DMS53 treated with DMSO at 0.1 percent for 48 hours (cell line): ENCODE data around the gene WDR74.
"Not testable (repeated sequence)": the region's sequence is repeated elsewhere in the genome, so short reads cannot be mapped to it uniquely, and the experiment has no call there.

Source experiments
- DNase-seq: peaks from one replicate; lab custom pipeline; 2025; ENCODE audit not compliant: unreplicated experiment; lab: John Stamatoyannopoulos, UW

Gene WDR74

DNA sequence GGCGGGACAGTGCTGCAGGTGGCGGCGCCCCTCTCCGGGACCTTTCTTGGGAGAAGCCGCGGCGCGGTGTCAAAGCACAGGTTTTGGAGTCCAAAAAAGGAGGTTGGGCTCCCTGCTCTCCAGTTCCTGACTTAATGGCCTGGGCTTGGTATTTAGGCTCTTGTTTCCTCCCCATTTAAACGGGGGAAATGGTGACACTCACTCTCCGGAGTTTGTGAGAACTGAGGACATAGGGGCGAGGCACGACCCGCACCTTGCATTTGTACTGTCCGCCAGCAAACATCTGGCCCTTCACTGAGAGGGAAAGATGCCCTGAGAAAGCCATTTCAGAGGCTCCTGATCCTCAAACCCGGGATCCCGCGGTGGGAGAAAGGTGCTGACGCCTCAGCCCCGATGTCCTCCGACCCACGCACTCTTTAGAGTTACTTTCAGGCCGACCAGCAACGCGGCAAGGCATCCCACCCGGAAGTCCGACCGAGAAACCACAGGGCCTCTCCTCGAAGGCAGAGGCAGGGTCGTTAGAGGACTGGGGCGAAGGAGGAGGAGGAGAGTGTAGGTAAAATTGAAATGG lies 2.9 kb upstream of the WDR74 start:
- no peak for DNase-seq

DNA sequence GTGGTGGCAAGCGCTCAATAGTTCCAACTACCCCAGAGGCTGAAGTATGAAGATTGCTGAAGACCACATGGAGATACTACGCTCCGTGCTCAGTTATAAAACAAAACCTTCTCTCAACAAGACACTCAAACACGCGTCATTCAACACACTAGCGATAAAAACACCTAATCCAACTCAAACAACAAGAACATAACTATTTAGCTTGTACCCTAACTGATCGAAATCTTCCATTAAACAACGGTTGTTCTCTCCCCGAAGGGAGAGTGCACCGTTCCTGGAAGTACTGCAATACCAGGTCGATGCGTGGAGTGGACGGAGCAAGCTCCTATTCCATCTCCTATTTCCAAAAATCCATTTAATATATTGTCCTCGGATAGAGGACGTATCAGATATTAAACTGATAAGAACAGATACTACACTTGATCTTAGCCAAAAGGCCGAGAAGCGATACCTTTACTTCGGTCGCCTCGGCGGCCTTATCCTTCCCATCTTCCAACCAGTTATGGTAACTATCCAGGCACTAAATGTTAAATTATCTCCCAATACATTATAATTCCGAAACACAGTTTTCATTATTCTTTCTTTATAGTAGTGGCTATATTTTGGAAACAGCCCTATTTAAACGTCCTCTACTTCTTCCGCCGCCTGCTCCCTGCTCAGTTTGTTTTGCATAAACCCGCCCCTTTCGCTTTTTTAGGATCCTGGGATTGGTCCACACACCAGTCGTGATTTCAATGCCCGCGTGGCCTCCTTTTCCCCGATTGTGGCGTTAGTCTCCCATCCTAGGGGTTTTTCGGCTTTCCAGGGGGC lies 2.2 kb upstream of the WDR74 start:
- peak; percentile 95 for DNase-seq

DNA sequence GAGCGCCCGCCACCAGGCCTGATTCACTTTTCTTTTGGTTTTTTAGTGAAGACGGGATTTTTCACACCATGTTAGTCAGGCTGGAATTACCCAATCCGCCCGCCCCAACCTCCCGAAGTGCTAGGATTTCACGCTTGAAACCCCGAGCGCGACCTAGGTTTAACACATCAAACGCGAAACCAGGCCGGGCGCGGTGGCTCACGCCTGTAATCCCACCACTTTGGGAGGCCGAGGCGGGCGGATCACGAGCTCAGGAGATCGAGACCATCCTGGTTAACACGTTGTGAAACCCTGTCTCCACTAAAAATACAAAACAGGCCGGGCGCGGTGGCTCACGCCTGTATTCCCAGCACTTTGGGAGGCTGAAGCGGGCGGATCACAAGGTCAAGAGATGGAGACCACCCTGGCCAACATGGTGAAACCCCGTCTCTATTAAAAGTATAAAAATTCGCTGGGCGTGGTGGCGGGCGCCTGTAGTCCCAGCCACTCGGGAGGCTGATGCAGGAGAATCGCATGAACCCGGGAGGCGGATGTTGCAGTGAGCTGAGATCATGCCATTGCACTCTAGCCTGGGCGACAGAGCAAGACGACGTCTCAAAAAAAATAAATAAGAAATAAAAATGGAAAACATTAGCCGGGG lies 1.5 kb upstream of the WDR74 start:
- peak; percentile 65 for DNase-seq

DNA sequence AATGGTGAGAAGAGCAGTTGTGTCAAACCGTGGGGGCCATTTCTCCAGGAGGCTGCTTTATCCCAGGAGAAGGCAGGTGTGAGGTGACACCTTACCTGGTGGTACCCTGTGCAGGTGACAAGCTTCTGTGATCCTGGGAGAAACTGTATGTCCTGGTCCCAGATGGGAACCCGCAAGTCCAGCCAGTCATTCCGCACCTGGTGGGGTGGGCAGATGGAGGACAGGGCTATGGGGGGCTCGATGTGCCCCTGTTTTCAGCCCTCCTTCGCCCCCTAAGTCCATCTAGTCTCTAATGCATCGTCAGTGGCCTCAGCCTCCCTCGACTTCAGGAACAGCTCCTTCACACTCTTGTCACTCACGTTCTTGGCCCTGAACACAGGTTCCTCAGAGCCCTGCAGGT lies 4.1 kb downstream of the WDR74 start:
- no peak for DNase-seq

DNA sequence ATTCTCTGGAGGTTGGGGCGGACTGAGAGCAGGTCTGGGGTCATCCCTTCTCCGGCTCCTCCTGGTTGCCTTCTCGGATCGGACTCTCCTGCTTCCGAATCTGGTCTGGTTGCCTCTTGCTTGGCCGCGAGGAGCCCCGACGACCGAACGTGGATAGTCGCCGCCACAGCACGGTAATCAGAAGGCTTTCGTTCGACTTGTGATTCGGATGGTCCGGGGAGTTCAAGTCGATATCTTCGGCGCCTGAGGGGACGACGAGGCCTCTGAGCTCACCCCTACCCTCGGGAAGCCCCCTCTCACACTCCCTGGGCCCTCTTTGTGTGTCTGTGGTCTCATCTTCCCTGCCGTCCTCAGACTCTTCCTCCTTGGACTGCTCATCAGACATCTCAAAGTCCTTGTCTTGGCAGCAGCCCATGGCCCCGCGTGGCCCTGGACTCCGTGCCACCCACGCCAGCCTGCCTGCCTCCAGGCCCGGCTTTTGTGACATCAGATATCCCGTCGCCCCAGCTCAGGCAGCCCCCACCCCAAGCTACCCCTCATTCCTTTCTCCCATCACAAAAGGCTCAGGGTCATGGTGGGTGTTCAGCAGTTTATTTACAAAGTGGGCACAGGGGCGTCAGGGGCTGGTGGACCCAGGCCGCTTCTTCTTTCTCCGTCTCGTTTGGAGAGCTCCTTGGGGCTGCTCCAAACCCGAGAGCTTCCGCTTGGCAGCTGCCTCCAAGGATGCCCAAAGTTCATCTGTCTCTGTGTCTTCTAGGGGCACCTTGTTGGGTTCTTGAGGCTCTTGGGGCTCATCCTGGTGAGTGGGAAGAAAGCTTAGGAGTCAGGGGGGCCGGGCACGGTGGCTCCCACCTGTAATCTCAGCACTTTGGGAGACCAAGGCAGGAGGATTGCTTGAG lies 6.8 kb downstream of the WDR74 start, which contains the start of gene TEX54:
Gene TEX54, minus strand, starts transcription at position 506 of the 899 bp plus-strand sequence.
- DNase-seq = no peak

DNA sequence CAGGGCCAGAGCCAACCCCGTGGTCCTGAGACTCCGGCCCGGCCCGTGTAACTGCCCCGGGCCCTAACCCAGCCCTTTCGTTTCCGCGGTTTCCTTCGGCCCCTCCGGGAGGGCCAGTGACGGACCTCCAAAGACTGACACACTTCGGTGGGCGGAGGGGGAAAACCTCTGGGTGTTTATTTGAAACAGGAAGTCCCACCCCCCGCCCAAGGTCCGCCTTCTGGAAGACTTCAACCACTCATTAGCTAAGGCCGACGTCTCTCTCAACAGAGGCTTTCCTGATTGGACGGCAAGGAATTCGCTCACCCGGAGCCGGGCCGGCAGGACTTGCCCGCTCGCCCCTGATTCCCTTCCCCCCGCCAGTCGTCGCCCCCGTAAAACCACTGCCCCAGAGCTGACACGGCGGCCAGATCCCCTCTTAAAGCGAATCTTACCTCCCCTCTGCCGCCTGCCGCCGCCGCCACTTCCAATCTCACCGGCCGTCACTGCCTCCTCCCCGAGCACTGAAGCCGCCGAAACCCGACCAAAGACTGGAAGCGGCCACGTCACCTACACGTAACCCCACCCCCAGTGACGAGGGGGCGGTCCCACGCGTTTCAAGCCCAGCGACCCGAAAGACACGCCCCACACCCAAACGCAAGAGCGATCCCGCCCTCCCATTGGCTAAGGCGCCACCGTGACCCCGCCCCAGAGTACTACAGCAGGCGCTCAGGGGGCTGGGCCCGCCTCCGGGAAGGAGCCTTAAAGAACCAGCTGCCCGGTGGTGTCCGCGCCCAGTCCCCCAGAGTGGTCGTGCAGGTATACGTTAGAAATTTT lies 7.7 kb downstream of the WDR74 start, which contains the start of gene STX5:
Gene STX5, minus strand, starts transcription at position 532 of the 816 bp plus-strand sequence. CDS start 808 bp downstream, outside the sequence.
- DNase-seq = peak; percentile 94

DNA sequence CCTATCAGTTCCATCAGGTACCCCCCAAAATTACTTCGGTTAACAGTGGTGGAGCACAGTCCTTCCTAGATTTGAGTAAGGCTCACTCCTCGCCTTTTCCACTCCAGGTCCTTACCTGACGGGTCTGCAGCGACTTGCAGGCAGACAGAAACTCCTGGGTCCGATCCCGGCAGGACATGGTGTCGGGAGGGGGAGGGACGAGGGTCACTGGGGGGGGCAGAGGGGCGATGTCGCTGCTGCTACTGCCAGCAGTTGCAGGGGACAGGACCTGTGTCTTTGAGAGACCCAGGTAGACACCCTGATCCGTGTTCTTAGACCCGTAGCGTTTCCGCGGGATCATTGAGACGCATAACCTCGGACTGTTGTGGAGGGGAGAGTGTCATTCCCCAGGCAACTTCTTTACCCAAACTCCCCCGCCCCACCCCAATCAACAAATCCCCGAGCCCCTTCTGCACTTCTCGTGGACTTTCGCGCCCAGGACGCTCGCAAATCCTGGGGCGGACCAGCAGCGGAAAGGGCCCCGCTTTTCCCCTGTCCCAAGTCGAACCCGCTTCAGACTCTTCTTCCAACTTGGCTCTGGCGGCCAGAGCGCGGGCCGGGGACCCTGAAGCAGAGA lies 8.4 kb downstream of the WDR74 start:
- no peak for DNase-seq

DNA sequence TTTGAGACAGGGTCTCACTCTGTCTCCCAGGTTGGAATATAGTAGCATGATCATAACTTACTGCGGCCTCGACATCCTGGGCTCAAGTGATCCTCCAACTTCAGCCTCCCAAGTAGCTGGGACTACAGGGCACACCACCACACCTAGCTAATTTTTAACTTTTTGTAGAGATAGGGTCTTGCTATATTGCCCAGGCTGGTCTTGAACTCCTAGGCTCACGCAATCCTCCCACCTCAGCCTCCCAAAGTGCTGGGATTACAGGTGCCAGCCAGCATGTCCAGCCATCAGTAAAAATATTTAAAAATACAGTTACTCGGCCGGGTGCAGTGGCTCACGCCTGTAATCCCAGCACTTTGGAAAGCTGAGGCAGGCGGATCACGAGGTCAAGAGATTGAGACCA lies 11.3 kb downstream of the WDR74 start:
- not testable (repeated sequence) for DNase-seq

DNA sequence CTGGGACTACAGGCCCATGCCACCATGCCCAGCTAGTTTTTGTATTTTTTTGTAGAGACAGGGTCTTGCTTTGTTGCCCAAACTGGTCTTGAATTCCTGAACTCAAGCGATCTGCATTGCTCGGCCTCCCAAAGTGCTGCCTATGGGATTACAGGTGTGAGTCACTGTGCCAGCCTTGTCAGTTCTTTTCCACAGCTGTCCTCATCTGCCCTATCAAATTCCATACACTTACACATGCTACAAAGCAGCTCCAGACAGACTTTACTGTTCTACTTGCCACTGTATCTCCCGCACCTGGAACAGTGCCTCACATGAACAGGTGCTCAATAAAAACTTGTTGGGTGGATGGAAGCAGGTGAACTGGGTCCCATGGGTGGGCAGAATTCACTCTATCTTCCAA lies 15.7 kb downstream of the WDR74 start:
- no peak for DNase-seq

DNA sequence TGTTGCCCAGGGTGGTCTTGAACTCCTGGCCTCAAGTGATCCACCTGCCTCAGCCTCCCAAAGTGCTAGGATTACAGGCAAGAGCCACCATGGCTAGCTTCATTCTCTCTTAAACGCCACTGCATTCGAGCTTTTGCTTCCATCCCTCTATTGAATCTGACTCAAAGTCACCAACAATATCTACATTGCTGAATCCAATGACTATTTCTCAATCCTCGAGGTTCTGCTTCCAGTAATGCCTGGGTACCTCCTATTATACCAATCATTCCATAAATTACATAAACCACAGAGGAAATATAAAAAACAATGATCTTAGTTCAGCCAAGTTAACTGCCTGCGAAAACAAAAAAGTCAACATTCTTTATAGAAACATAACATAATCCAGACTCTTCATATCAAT lies 22.3 kb downstream of the WDR74 start:
- DNase-seq = no peak

DNA sequence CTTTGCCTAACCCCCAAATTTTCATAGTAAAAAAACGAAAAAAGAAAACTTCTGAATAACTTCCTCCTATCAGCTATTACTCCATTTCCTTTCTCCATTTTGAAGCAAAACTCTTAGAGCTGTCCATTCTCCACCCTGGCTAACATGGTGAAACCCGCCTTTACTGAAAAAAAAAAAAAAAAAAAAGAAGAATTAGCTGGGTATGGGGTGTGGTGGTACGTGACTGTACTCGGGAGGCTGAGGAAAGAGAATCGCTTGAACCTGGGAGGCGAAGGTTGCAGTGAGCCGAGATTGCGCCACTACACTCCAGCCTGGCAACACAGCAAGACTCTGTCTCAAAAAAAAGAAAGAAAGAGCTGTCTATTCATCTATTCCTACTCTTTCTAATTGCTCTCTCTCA lies 22.8 kb downstream of the WDR74 start:
- no peak for DNase-seq

DNA sequence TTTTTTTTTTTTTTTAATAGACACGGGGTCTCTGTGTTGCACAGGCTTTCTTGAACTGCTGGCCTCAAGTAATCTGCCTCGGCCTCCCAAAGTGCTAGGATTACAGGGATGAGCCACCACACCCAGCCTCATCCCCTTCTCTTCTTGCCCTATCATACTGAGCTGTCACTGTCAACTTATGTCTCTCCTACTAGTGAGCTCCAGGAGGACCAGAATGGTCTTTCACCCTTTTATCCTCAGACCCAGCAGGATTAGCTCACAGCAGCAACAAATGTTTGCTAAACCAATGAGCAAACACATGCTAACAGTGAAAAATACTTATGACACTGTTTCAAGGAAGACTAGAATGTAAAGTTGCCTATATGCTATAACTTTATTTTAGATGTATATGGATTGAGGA lies 27.7 kb downstream of the WDR74 start:
- DNase-seq = no peak

DNA sequence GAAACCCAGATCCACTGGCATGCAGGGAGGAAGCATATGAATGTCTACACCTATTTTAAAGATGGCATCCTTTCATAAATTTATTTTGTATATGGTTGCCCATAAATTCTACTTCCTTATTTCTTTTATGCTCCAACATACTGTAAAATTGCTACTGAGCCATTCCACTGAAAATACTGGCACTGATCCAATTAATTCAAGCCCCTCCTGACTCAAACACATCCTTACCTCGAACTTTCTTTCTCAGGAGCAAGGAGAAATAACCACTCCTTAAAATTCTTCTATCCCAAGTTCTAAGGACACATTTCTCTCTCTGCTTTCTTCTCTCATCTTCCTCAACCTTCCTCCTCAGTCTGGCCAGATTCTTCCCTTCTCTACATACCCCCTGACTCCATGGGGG lies 28.6 kb downstream of the WDR74 start:
- DNase-seq = no peak

DNA sequence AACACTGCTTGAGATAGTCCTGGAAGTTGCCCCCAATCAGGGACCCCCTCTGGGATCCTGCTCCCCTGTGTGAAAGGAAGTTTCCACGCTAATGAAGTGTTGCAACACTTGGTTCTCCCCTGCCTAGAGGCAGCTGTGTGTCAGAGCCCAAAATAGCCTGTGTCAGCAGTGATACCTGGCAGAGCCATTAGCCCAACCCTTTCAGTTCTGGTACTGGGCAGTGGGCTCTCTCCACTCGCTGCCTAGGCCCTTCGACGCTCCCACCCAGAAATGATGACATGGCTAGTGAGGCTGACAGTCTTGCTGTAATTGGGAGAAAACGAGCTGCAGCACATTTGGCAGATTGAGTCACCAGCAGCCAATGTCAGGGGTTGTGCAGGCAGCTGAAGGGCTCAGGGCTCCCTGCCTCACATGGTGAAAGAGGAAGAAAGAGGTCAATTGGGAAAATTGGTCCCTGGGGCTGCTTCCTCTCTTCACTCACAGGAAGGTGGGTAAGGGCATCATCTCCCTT lies 32.7 kb downstream of the WDR74 start:
- no peak for DNase-seq

DNA sequence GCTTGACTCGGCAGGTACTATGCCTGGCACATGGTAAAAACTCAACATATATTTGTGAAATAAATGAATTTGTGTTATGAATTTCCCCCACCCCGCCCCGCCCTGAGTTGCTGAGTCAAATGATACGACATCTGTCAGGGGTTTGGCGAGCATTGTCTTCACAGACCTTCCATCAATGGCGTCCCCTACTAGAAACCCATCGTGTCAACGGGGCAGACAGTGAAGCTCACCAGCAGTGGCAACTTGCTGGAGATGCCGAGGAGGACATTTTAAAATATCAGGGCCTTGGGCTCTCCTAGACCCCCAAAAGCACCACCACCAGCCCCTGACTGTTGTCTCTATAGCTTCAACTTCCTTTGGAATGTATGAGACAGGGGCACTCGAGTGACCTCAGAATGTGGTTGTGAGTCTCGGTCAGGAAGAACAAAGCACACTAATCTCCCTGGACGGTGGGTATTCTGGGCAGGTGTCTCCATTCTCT lies 33.4 kb downstream of the WDR74 start:
- no peak for DNase-seq

DNA sequence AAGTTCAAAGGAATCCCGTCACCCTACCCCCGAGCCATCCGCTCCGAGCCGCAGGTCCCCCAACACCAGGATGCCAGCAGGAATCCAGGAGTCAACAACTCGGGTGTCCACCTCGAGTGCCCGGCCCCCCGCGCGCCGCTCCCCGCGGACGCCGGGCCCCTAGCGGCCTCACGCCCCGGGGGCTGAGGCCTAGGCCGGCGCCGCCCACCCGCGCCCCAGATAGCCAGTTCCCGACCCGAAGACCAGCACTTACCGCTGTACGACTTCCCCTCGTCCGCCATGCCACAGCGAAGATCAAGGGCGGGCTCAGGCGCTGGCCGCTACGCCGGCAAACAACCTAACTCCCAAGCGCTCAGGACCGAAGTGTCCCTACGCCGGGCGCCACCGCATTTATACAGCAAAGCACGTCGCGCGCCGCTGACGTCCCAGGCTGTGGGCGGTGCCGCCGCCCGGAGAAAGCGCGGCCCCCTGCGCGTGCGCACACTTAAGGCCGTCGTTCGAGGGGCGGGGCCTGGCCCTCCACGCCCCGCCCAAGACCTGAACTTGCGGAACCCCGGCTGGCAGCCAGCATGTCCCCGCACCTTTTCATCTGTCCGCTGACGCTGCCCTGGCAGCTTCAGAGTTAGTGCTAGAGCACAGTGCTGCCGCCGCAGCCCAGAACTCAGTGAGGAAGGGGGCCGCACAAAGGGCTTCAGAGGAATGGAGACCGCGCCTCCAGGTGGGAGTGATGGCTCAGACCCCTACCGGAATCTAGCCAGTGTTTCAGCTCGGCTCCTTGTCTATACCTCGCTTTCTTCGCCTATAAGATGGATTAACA lies 34.1 kb downstream of the WDR74 start, which contains the start of gene NXF1:
Gene NXF1, minus strand, starts transcription at position 365 of the 817 bp plus-strand sequence. Its CDS starts 84 bp downstream, at position 281.
- DNase-seq = peak; percentile 94

DNA sequence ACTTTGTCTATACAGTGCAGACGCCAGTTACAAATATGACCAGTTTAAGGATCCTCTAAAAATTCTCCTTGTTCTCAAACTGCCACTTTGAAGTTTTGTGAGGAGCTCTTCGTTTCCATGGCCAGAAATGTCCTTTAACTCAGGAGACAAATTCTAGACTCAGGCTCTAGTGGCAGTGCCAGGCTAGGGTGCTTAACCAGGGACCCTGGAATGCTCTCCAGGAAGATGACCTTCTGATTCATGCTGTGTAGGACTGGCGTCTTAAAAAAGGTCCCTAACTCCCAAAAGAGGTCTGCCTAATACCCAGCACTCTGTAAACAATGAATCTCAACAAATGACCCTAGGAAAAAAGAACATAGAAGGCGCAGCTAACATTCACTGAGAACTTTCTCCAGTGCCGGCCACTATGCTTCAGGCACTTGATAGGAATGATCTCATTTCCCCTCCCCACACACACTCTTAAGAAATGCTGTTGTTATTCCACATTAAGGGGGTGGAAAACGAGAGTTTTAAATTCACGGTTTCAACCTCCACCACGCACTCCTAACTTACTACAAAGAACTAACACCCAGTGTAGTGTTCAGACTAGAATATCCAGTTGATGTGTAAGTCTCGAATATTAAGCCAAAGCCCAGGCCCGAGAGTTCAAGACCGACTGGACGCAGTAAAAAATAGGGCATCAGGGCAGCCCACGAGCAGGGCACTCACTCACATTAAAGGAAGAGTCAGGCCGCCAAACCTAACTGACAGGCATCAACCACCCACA lies 34.9 kb downstream of the WDR74 start:
- DNase-seq = peak; percentile 29

DNA sequence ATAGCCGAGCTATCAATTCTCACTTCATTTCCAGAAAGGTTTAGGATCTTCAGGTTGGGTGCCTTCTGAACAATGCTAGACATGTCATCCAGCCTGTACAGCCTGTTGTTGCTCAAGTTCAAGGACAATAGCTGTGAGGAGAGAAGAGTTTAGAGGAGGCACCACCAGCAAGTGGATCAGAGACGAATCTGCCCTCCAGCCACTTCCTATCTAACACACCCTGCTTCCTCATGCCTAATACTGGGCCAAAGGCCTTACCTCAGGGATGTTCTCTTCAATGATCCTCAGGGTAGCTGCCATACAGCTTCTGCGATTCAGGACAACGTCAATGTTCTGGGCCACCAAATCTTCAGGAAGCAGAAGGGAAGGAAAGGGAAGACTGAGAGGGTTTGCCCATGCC lies 38.3 kb downstream of the WDR74 start:
- DNase-seq = no peak
